GM11168 (cell line): Measurements from ENCODE around the gene KCNH3.
"Not testable (repeated sequence)": the region's sequence is repeated elsewhere in the genome, so short reads cannot be mapped to it uniquely, and the experiment has no call there.

Experiments used
- in situ Hi-C: fragments of 300-500 bp; cut with MboI; formaldehyde crosslinking; loops from one replicate; pipeline ENCODE4 v1.12.0; 2022; ENCODE audit warnings: low sequenced_read_pairs; ENCODE audit not compliant: unreplicated experiment

KCNH3 gene

DNA sequence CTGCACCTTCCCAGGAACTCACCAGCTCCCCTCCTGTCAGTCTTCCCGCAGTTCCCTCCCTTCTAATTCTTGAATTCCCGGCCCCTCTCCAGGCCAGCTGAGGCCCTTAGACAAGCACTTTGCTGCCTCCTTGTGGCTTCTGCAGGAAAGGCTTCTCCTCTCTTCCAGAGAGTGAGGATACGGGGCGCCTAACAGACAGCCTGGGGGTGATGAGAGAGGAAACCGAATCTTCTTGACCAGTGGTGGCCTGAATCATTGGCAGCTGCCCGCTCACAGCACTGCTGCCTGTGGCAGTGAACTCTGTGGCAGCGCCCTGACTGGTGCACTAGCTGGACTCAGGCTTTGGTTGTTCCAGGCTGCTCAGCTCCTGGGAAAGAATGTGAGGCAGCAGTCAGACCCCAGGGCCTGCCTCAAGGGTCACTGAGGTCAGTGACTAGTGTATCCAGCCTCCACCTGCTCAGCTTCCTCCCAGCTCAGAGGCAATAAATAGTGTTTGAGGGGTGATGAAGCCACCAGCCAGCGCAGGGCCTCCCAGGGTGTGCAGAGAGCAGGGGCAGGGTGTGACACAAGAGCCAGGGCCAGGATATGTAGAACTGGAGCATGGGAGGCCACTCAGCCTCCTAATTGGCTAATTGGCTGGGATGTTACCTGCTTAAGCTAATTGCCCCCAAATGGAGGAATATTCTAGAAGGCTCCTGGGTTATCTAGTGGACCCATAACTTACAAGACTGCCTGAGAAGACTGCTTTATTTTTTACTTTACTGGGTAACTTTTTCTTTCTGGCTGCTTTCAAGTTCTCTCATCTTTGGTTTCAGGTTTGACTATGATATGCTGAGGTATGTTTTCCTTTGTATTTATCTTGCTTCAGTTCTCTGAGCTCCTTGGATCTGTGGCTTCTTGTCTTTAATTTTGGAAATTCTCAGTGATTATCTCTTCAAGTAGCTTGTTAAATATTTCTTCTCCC, 42.0 kb downstream of the KCNH3 start:
- in situ Hi-C loops: no loop called here

DNA sequence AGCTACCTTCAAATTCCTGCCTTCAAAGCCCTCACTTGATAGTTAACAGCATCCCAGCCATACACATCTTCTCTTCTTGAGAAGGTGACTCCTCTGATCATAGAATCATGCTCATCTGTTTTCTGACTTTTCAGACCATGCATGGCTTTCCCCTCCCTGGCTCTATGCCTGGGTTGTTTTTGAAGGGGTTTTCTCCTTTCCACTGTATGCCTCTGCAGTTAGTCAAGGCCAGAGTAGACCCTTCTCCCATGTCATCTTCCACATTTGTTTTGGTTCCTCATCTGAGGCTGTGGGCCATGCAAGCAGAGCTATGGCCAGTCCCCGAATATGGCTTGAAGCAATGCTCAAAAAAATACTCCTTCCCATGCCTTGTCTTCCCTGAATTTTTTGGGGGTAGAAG, 43.4 kb downstream of the KCNH3 start:
- in situ Hi-C loops: no loop called here

GRCh38 chr12:49582850-49583249, 44.0 kb downstream of the KCNH3 start:
- in situ Hi-C loops: no loop called here

DNA sequence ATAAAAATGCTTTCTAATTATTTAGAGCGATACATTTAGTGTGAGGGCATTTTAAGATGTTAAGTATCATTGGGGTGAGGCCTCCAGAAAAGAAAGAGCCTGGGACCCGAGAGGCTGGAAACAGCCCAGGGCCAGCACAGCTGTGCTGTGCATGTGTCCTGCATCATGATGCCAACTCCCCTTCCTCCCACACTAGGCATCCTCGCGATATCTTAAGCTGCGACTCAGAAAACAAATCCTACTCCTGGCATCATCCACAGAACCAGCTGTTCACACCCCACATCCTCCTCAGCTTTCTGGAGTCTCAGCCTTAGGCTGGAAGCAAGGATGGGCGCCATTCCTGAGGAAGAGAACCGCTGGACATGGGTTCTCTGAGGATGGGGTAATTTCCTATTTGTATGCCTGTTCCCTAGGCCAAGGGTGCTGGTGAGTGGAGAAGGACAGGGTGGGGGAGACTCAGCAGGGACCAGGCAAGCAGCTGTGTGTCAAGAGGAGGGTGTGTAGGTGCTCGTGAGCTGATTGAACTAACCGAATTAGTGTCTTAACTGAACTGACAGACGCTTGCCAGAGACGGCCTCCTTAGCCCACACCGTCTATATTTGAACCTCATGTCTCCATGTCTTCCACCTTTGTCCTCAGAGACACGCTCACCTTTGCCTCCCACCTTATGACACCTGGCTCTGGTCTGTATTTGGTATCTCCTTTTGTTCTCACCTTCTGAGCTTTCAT, 44.7 kb downstream of the KCNH3 start:
- in situ Hi-C loops: no loop called here

- in situ Hi-C loops: no loop called here
Measured at GRCh38 chr12:49584591-49584990, 45.8 kb downstream of the KCNH3 start.

DNA sequence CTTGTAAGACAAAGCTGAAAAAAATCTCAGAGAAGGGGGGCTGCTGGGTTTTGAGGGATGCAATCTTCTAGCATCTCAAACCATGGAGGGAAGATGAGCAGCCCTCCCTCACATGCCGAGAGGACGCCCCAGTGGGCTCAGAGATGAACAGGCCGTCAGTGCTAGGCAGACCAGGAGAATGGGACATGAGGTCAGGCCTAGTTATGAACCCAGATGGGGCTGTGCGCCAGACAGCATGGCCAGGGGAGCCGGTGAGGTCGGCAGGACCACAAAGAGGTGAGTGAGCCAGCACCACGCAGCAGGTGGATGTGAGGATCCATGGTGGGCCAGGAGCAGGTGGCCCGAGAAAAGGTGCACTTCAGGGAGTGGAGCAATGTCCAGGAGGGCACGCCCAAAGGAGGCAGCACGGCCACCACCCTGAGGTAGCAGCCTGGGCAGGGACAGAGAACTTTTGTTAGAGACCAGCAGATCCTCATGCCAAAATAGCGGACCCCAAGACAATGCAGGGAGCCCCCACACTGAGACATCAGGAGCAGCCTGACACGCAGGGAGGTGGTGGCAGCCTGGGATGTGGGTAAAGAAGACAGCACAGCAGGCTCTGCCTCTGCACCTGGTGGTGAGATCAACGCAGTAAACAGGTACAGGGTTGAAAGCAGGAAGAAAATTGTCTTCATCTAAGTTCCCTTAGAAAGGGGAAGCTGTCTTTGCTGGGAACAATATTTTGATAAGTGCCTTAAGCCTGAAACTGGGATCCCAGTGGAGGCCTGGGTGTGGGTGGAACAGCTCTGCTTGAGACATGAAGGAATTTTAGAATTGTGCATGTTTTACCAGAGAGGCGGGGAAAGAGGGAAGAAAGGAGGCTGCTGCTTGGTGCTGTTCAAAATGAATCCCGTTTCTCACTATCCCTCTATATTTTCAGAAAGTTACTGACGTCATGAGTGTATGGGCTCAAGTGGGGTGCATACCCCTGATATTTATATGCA, 46.9 kb downstream of the KCNH3 start:
- in situ Hi-C loops: no loop called here

- in situ Hi-C loops: no loop called here
Measured at GRCh38 chr12:49587174-49587908, 48.5 kb downstream of the KCNH3 start.

DNA sequence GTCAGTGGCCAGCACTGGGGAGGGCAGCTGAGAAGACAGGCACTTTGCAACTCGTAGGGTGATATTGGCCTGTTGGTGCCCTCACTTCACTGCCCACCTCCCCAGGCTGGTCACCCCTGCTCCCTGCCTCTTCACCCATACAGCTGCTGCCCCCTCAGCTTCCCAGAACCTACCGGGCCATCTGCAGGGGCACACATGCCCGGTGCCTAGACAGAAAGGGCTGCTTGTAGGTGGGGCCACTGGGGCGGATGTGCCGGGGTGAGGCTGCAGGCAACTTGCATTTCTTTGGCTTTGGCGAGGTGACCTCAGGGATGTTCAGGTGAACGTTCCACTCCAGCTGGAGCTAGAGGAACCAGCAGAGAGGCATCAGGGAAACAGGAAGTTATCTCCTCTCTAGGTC, 49.5 kb downstream of the KCNH3 start:
- in situ Hi-C loops: no loop called here

GRCh38 chr12:49588721-49589516, 50.1 kb downstream of the KCNH3 start:
- in situ Hi-C loops: no loop called here

- in situ Hi-C loops: no loop called here
Measured at GRCh38 chr12:49598527-49598926, 59.7 kb downstream of the KCNH3 start.

GRCh38 chr12:49599961-49600360, 61.1 kb downstream of the KCNH3 start:
- in situ Hi-C loops: no loop called here

- in situ Hi-C loops: no loop called here
Measured at GRCh38 chr12:49603721-49604120, 64.9 kb downstream of the KCNH3 start.

GRCh38 chr12:49604856-49605255, 66.0 kb downstream of the KCNH3 start:
- in situ Hi-C loops: no loop called here

- in situ Hi-C loops: not testable (repeated sequence)
Measured at GRCh38 chr12:49605539-49605938, 66.7 kb downstream of the KCNH3 start, which contains the start of gene FAM186B. Gene FAM186B, minus strand, starts transcription at chr12:49605639. Its CDS starts 162 bp downstream, at chr12:49605477.
